Fibroblast of pulmonary artery (primary cell): ENCODE results near the gene ACAP3.

ENCODE experiments used
- DNase-seq: peaks from one replicate; pipeline ENCODE4 v3.0.0-alpha.2; 2010; ENCODE audit warnings: low read depth
- H3K4me3 ChIP-seq: replicated peaks from 2 replicates; pipeline ENCODE4 v1.5.1; 2011; ENCODE audit warnings: low read depth, mild to moderate bottlenecking, control low read depth, low read length, moderate library complexity
- TF ChIP-seq, protein P1 (sequence below): IDR thresholded peaks from 2 replicates; pipeline ENCODE4 v1.5.1; 2011; ENCODE audit warnings: mild to moderate bottlenecking, control low read depth, low read length, inconsistent platforms; ENCODE audit errors: missing control alignments

ACAP3 gene

DNA sequence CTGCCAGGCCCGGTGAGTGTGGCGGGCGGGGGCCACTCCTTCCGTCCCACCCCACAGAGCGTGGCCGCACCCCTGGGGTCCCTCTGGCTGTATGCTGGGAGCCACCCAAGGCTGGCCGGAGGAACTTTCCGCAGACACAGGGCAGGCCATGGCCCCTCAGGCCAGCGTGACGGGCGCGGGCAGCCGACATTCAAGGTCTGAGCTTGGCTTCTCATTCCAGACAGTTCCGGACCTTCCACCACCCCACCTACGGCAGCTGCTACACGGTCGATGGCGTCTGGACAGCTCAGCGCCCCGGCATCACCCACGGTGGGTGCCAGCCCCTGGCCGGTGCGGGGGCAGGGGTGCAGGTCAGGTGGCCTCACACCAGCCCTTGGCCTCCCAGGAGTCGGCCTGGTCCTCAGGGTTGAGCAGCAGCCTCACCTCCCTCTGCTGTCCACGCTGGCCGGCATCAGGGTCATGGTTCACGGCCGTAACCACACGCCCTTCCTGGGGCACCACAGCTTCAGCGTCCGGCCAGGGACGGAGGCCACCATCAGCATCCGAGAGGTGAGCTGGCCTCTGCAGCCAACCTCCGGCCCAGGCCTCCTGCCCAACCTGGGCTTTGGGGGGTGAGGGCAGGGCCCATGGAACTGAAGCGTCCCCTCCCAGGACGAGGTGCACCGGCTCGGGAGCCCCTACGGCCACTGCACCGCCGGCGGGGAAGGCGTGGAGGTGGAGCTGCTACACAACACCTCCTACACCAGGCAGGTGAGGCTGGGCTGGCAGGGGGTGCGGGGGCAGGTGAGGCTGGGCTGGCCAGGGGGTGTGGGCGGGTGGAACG, 20.2 kb downstream of the ACAP3 start:
- TF ChIP-seq, protein P1, sequence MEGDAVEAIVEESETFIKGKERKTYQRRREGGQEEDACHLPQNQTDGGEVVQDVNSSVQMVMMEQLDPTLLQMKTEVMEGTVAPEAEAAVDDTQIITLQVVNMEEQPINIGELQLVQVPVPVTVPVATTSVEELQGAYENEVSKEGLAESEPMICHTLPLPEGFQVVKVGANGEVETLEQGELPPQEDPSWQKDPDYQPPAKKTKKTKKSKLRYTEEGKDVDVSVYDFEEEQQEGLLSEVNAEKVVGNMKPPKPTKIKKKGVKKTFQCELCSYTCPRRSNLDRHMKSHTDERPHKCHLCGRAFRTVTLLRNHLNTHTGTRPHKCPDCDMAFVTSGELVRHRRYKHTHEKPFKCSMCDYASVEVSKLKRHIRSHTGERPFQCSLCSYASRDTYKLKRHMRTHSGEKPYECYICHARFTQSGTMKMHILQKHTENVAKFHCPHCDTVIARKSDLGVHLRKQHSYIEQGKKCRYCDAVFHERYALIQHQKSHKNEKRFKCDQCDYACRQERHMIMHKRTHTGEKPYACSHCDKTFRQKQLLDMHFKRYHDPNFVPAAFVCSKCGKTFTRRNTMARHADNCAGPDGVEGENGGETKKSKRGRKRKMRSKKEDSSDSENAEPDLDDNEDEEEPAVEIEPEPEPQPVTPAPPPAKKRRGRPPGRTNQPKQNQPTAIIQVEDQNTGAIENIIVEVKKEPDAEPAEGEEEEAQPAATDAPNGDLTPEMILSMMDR = no peak
- DNase-seq = no peak
- no peak overlapping the region for H3K4me3 ChIP-seq

DNA sequence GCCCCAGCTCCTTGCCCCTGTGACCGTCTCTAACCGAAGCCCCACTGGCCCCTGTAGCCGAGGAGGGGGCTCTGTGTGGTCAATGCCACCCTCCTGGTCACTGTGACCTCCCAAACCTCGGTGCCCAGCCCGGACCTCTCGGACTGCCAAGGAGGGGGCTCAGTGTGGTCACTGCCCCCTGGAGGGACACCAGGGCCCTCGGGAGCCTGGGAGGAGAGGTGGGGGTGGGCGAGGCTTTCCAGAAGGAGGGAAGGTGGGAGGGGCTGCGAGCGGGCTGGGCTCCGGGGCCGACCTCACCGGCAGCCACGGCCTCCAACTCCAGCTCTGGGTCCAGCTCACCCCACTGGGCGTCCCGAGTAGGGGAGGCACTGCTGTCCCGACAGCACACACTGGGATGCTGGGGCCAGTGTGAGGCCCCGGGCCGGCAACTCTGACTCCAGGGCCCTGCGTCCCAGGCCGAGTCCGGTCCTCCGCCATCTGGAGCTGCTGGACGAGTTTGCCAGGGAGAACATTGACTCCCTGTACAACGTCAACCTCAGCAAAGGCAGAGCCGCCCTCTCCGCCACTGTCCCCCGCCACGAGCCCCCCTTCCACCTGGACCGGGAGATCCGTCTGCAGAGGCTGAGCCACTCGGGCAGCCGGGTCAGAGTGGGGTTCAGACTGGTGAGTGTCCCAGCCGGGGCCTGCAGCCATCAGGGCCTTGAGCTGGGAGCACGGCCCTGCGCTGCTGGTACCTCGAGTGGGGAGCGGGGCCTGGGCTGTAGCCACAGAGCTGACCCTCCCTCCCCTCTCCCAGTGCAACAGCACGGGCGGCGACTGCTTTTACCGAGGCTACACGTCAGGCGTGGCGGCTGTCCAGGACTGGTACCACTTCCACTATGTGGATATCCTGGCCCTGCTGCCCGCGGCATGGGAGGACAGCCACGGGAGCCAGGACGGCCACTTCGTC, 21.1 kb downstream of the ACAP3 start:
- no peak overlapping the region for H3K4me3 ChIP-seq
- DNase-seq = no peak
- TF ChIP-seq, protein P1 = no peak

DNA sequence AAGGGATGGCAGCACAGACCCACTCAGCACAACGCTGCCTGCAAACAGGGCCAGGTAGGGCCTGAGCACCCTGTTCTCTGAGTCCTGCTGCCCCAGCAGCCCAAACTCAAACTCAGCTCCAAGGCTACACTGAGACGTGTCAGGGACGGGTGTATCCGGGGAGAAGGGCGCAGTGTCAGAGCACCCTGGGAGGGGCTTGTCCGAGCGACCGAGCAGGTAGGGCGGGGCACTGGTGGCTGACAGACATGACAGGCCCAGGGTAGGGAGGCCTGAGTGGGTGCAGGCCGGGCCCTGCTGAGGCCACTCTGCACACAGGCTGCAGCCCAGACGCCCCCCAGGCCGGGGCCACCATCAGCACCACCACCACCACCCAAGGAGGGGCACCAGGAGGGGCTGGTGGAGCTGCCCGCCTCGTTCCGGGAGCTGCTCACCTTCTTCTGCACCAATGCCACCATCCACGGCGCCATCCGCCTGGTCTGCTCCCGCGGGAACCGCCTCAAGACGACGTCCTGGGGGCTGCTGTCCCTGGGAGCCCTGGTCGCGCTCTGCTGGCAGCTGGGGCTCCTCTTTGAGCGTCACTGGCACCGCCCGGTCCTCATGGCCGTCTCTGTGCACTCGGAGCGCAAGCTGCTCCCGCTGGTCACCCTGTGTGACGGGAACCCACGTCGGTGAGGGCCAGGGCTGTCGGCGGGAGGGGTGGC, 22.0 kb downstream of the ACAP3 start:
- DNase-seq = no peak
- no peak overlapping the region for H3K4me3 ChIP-seq

DNA sequence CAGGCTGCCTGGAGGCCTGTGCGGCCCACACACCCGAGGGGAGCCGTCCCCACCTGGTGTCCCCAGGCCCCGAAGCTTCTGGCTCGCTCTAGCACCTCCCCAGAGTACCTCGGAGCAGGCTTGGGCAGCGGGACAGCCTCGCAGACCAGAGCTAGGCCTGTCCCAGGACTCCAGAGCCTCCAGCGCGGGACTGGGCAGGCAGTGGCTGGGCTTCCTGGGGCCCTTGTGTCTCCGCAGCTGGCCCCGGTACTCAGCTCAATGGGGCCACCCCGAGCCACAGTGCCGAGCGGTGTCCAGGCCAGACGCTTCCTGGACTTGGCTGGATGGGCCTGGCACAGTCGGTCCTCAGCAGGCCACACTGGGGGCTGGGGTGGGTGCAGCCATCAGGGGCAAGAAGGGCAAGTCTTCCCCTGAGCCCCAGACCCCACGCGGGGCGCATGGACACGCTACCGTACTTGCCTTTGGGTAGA, 22.6 kb downstream of the ACAP3 start:
- TF ChIP-seq, protein P1 = no peak
- no peak for DNase-seq
- H3K4me3 ChIP-seq = no peak overlapping the region

More for the DNA sequence above, 22.0 kb downstream of the ACAP3 start:
- TF ChIP-seq, protein P1 = no peak

DNA sequence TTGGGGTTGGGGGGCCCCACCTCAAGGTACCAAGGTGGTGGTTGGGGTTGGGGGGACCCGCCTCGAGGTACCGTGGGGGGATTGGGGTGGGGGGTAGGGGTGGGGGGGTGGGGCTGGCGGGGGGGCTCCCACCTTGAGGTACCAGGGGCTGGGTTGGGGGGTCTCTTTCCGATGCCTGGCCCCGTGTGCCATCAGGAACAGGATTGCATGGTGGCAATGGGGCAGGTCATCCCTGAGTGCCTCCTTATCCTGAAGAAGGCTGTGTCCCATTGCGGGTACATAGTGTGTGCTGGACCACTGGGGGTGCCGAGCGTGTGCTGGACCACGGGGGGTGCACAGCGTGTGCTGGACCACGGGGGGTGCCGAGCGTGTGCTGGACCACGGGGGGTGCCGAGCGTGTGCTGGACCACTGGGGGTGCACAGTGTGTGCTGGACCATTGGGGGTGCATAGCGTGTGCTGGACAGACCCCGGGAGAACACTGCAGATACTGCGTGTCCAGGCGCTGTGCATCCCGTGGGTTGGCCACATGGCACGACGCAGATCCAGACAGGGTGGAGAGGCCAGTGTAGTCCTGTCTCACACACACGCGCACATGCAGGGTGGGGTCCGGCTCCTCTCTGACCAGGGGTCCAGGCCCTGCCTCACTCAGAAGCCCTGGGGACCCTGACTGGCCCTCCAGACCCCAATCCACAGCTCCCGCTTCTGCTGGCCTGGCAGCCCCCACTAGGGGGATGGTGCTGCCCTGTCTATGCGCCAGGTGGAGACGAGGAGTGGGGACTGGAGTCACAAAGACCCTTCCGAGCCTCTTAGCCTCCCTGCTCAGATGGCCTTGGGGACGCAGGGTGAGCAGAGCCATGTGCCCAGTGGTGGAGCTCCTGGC, 23.3 kb downstream of the ACAP3 start:
- TF ChIP-seq, protein P1 = no peak

DNA sequence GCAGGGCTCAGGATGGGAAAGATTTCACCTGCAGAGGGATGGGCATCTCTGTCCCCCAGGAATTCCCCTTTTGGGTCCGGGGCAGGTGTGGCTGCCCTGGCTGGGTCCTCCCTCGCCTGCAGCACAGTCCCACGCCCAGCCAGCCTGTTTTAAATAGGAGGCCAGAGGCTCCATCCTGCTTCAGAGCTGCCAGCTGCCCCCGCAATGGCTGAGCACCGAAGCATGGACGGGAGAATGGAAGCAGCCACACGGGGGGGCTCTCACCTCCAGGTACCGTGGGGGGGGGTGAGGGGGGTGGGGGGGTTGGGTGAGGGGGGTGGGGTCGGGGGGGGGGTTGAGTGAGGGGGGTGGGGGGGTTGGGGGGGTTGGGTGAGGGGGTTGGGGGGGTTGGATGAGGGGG, 23.9 kb downstream of the ACAP3 start:
- no peak overlapping the region for H3K4me3 ChIP-seq
- TF ChIP-seq, protein P1 = no peak
- DNase-seq = no peak

More for the DNA sequence above, 23.3 kb downstream of the ACAP3 start:
- DNase-seq = no peak
- no peak overlapping the region for H3K4me3 ChIP-seq
